Heart left ventricle (tissue), 13 donors: Measurements from ENCODE around the gene TXNL4A.

Experiments
- POLR2A ChIP-seq, 2 donors: fragments of 450-650 bp; IDR thresholded peaks; one replicate each; pipeline ENCODE4 v1.6.1; 2017; ENCODE audit warnings: antibody characterized with exemption in 2 of 2, mild to moderate bottlenecking in 2 of 2, moderate library complexity in 2 of 2
- TF ChIP-seq, protein P1 (sequence below), 12 donors: fragments of 200-600 bp; sonication (generic) in 4 of 12; IDR thresholded peaks; one replicate each; pipeline versions ENCODE4 v1.5.0 to v1.8.0; 2018 to 2022; ENCODE audit warnings: antibody characterized with exemption in 12 of 12, mild to moderate bottlenecking in 5 of 12
- donor health status: ischemic (EF 13 %, LVEDD 7.1; RV severe dilation, severe dysfunction).
- donor health status: DM: no; HTN: yes; CAD: no.
- donor health status: DM: no; HTN: no; CAD: no.
- donor health status: ischemic (EF 25% LVEDD 6.9; RV normal size, moderate dysfunction).
- donor health status: ischemic (EF 25% LVEDD 5.7; RV mildly dilated, moderate dysfunction).
- donor health status: ischemic (EF 35%, LVEDD 5.7; RV mildly dilated, moderate dysfunction).
- donor health status: nonischemic (EF 11% LVEDD 7.7; RV severe dilation, severe dysfunction).
- donor health status: DM: yes; HTN: yes; CAD: no.
- donor health status: PGD.
- donor health status: ischemic (EF 29% LVEDD 5.4; RV normal size, mild dysfunction).
- donor health status: nonischemic (EF 23%, LVEDD 6.1; RV moderate dilation, normal function).

DNA sequence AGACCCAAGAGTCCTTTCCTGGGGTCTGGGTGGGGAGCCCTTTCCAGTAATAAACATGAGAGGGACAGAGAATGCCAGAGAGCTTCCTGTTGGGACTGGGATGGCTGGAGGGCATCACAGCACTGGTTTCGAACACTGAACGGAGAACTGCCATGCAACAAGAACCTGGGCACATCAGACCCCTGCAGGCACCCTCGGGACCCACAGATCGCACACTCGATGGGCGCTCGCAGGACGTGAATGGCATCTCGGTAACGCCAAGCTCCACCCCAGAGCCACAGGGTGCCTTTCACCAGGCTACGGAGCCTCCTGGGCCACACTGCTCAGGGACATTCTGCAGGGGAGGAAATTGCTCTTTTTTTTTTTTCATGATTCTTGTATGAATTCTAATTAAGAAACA, 62.1 kb downstream of the TXNL4A start:
- no peak for TF ChIP-seq POLR2A (IDR thresholded peaks at IDR 0.05)
- TF ChIP-seq, protein P1, sequence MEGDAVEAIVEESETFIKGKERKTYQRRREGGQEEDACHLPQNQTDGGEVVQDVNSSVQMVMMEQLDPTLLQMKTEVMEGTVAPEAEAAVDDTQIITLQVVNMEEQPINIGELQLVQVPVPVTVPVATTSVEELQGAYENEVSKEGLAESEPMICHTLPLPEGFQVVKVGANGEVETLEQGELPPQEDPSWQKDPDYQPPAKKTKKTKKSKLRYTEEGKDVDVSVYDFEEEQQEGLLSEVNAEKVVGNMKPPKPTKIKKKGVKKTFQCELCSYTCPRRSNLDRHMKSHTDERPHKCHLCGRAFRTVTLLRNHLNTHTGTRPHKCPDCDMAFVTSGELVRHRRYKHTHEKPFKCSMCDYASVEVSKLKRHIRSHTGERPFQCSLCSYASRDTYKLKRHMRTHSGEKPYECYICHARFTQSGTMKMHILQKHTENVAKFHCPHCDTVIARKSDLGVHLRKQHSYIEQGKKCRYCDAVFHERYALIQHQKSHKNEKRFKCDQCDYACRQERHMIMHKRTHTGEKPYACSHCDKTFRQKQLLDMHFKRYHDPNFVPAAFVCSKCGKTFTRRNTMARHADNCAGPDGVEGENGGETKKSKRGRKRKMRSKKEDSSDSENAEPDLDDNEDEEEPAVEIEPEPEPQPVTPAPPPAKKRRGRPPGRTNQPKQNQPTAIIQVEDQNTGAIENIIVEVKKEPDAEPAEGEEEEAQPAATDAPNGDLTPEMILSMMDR (IDR thresholded peaks at IDR 0.05) = no peak
